Measurements from ENCODE around the gene FRYL.
A peak's percentile ranks its signal among the peaks of the same experiment; 100 is the strongest.
"Not testable (repeated sequence)": the region's sequence is repeated elsewhere in the genome, so short reads cannot be mapped to it uniquely, and the experiment has no call there.

The FRYL gene

GRCh38 chr4:48694824-48695223 lies 85.3 kb downstream of the FRYL start:
- no peak for DNase-seq

GRCh38 chr4:48693856-48694574 lies 86.1 kb downstream of the FRYL start:
- DNase-seq = no peak

GRCh38 chr4:48692897-48693296 lies 87.2 kb downstream of the FRYL start:
- DNase-seq = peak; percentile 6

- DNase-seq = no peak
These were observed 88.0 kb downstream of the FRYL start for GRCh38 chr4:48692044-48692443.

- DNase-seq = no peak
These were observed 91.1 kb downstream of the FRYL start for GRCh38 chr4:48688953-48689352.

GRCh38 chr4:48687313-48688051 lies 92.6 kb downstream of the FRYL start:
- no peak for DNase-seq

- DNase-seq = no peak
These were observed 93.7 kb downstream of the FRYL start for GRCh38 chr4:48686369-48686768.

GRCh38 chr4:48683784-48684666 lies 96.1 kb downstream of the FRYL start:
- DNase-seq = no peak

- not testable (repeated sequence) for DNase-seq
These were observed 97.2 kb downstream of the FRYL start for GRCh38 chr4:48682870-48683269.

GRCh38 chr4:48681856-48682255 lies 98.2 kb downstream of the FRYL start:
- peak; percentile 40 for DNase-seq

GRCh38 chr4:48680848-48681568 lies 99.1 kb downstream of the FRYL start:
- DNase-seq = no peak

GRCh38 chr4:48673537-48673936 lies 106.5 kb downstream of the FRYL start:
- DNase-seq = no peak

GRCh38 chr4:48670587-48670986 lies 109.5 kb downstream of the FRYL start:
- DNase-seq = no peak

GRCh38 chr4:48669086-48669485 lies 111.0 kb downstream of the FRYL start:
- DNase-seq = no peak

- no peak for DNase-seq
These were observed 111.6 kb downstream of the FRYL start for GRCh38 chr4:48668254-48669017.

GRCh38 chr4:48667148-48667547 lies 112.9 kb downstream of the FRYL start:
- no peak for DNase-seq

GRCh38 chr4:48665555-48666186 lies 114.4 kb downstream of the FRYL start:
- no peak for DNase-seq

- no peak for DNase-seq
These were observed 115.1 kb downstream of the FRYL start for GRCh38 chr4:48664938-48665337.

GRCh38 chr4:48661391-48661790 lies 118.7 kb downstream of the FRYL start:
- no peak for DNase-seq

- no peak for DNase-seq
These were observed 119.7 kb downstream of the FRYL start for GRCh38 chr4:48660347-48660746.

- DNase-seq = peak; percentile 48
These were observed 125.9 kb downstream of the FRYL start for GRCh38 chr4:48654015-48654664.
